Endothelial cell of umbilical vein (primary cell): ENCODE data around the gene RTN4RL1. TPM values are rescaled to one million over a fixed set of nuclear protein-coding genes. Genes with fewer than 3 reads are reported as not detected.

Experiments used
- BruUV-seq: library from RNA; stranded (reverse); fragments of 400-500 nt; replicated peaks from 2 replicates; lab custom pipeline; 2021; lab: Mats Ljungman, UMichigan
- CTCF ChIA-PET: fragments of 300-600, 350-600 bp; sonication (Branson Sonifier 250); formaldehyde crosslinking; loops from one replicate; lab custom pipeline; 2021; ENCODE audit warnings: antibody characterized with exemption, inconsistent platforms; lab: Charles Lee
- POLR2A ChIA-PET: fragments of 300-600, 350-600 bp; sonication (Branson Sonifier 250); formaldehyde crosslinking; loops from one replicate; lab custom pipeline; 2021; ENCODE audit warnings: antibody characterized with exemption, inconsistent platforms; lab: Charles Lee
- DNase-seq: peaks from one replicate; pipeline ENCODE4 v3.0.0-alpha.2; 2011; ENCODE audit warnings: low read depth, low spot score
- FAIRE-seq: peaks from 2 replicates; lab custom pipeline; 2011; peaks lifted over from hg19 to GRCh38; lab: Jason Lieb, UNC
- H2AFZ ChIP-seq: 2 replicates; pipeline ENCODE4 v1.6.0; 2012; ENCODE audit warnings: low read depth, low read length, control low read depth, inconsistent platforms
- H3K27ac ChIP-seq: 2 replicates; pipeline ENCODE4 v1.5.1; 2011; ENCODE audit warnings: low read depth, mild to moderate bottlenecking, control low read depth, low read length, moderate library complexity; ENCODE audit not compliant: insufficient read depth
- H3K27me3 ChIP-seq, 2 experiments: 2 replicates each; pipeline versions ENCODE4 v1.6.0 to v1.6.1; 2011; ENCODE audit warnings: low read length in 2 of 2, mixed read lengths in 1 of 2; ENCODE audit not compliant: control insufficient read depth in 2 of 2, insufficient read depth in 2 of 2
- H3K36me3 ChIP-seq, 2 experiments: 2 replicates in 1 of 2; 3 replicates in 1 of 2; pipeline ENCODE4 v1.5.1; 2011; ENCODE audit warnings: low read length in 2 of 2, mild to moderate bottlenecking in 1 of 2, moderate library complexity in 1 of 2; ENCODE audit not compliant: control insufficient read depth in 2 of 2, insufficient read depth in 2 of 2; ENCODE audit errors: extremely low read depth in 1 of 2
- H3K4me1 ChIP-seq: 3 replicates; pipeline ENCODE4 v1.5.1; 2011; ENCODE audit warnings: mild to moderate bottlenecking, low read length; ENCODE audit not compliant: control insufficient read depth, insufficient read depth; ENCODE audit errors: extremely low read depth
- H3K4me2 ChIP-seq: 2 replicates; pipeline ENCODE4 v1.6.1; 2011; ENCODE audit warnings: low read length, control low read depth, mixed read lengths; ENCODE audit not compliant: insufficient read depth
- H3K4me3 ChIP-seq, 3 experiments: fragments of 200-600 bp in 1 of 3; sonication (generic), shearing (Covaris generic) in 1 of 3; replicated peaks in 1 of 3; 2 replicates each; pipeline ENCODE4 v1.5.1; 2011 to 2016; ENCODE audit warnings: control low read depth in 3 of 3, low read length in 3 of 3, mild to moderate bottlenecking in 2 of 3, inconsistent platforms in 1 of 3, low read depth in 1 of 3, moderate library complexity in 1 of 3; ENCODE audit not compliant: insufficient read depth in 1 of 3
- H3K79me2 ChIP-seq: 2 replicates; pipeline ENCODE4 v1.6.0; 2012; ENCODE audit warnings: low read length, inconsistent platforms; ENCODE audit not compliant: control insufficient read depth, insufficient read depth
- H3K9ac ChIP-seq: replicated peaks from 2 replicates; pipeline ENCODE3; 2011; ENCODE audit warnings: low read length, control low read depth; ENCODE audit not compliant: insufficient read depth; ENCODE audit errors: extremely low read depth
- H3K9me1 ChIP-seq: replicated peaks from 3 replicates; pipeline ENCODE4 v1.6.0; 2011; ENCODE audit warnings: mild to moderate bottlenecking, low read length; ENCODE audit not compliant: control insufficient read depth, insufficient read depth; ENCODE audit errors: extremely low read depth
- H3K9me3 ChIP-seq: replicated peaks from 2 replicates; pipeline ENCODE4 v1.5.1; 2012; ENCODE audit warnings: low read length, inconsistent platforms; ENCODE audit not compliant: control insufficient read depth, insufficient read depth
- H4K20me1 ChIP-seq: replicated peaks from 2 replicates; pipeline ENCODE3; 2011; ENCODE audit warnings: mild to moderate bottlenecking, low read length; ENCODE audit not compliant: control insufficient read depth, insufficient read depth; ENCODE audit errors: extremely low read depth
- CTCF ChIP-seq, 2 donors: IDR thresholded peaks; 1 replicate in 1 of 2; 2 replicates in 1 of 2; pipeline ENCODE4 v1.5.1; 2011; ENCODE audit warnings: low read length in 2 of 2, mild to moderate bottlenecking in 2 of 2, moderate library complexity in 2 of 2, control low read depth in 1 of 2, inconsistent platforms in 1 of 2, low read depth in 1 of 2; ENCODE audit not compliant: insufficient read depth in 1 of 2; ENCODE audit errors: extremely low read depth in 1 of 2
- EZH2 ChIP-seq: IDR thresholded peaks from 2 replicates; pipeline ENCODE4 v1.6.1; 2012; ENCODE audit warnings: borderline replicate concordance, low read depth, mild to moderate bottlenecking, moderate library complexity, low read length, inconsistent platforms; ENCODE audit not compliant: severe bottlenecking
- GATA2 ChIP-seq: IDR thresholded peaks from 2 replicates; pipeline ENCODE4 v1.7.0; 2011; ENCODE audit warnings: low read depth, mild to moderate bottlenecking, moderate library complexity, mixed read lengths, low read length; ENCODE audit not compliant: insufficient read length, insufficient read depth
- JUN ChIP-seq: IDR thresholded peaks from 2 replicates; pipeline ENCODE4 v1.6.1; 2011; ENCODE audit warnings: borderline replicate concordance, low read depth; ENCODE audit not compliant: insufficient read length, insufficient read depth
- MYC ChIP-seq: IDR thresholded peaks from one replicate; pipeline ENCODE4 v1.6.1; 2011; ENCODE audit warnings: mild to moderate bottlenecking, low read depth, low read length
- POLR2A ChIP-seq: IDR thresholded peaks from 2 replicates; pipeline ENCODE4 v1.6.1; 2012; ENCODE audit warnings: low read depth, mild to moderate bottlenecking, control low read depth, low read length
- POLR2AphosphoS5 ChIP-seq: IDR thresholded peaks from 2 replicates; pipeline ENCODE4 v1.6.1; 2012; ENCODE audit warnings: low read depth, mild to moderate bottlenecking, control low read depth, low read length, moderate library complexity; ENCODE audit not compliant: insufficient read depth
- dilution Hi-C: fragments of 300-500 bp; cut with MboI; formaldehyde crosslinking; loops from one replicate; pipeline ENCODE4 v1.15.0; 2019; ENCODE audit warnings: low sequenced_read_pairs; ENCODE audit not compliant: extremely low pct_ligation_motif_present
- intact Hi-C: fragments of 100-400 bp; cut with micrococcal nuclease; formaldehyde crosslinking; loops from one replicate; pipeline ENCODE4 v1.10.0; 2022
- polyA plus RNA-seq, 4 experiments: library from polyadenylated mRNA; depleted of rRNA in 3 of 4; stranded (reverse) in 3 of 4; unstranded in 1 of 4; fragments of >200 nt; gene quantifications; 2 replicates each; pipeline versions ENCODE4 v1.2.1 to v1.2.3, GENCODE V29; 2011 to 2012; ENCODE audit warnings: missing spikeins in 1 of 4
- total RNA-seq: library from RNA; stranded (reverse); gene quantifications from 2 replicates; pipeline ENCODE4 v1.2.3, GENCODE V29; 2021
- TF ChIP-seq, protein P1 (sequence below): IDR thresholded peaks from 2 replicates; pipeline ENCODE4 v1.6.1; 2011; ENCODE audit not compliant: insufficient read depth, insufficient read length

Gene RTN4RL1
- total and polyA plus RNA-seq, 2 donors (not counting 3 experiments of a cell fraction or from before 2014, with no cell fraction given): 0.04 TPM; not detected in 1

- dilution Hi-C loops (no loop called here), intact Hi-C loops (no loop called here)
- no peak overlapping the region for H2AFZ ChIP-seq
- no peaks in the 10 kb centered on the region for H3K4me1 ChIP-seq
- TF ChIP-seq POLR2AphosphoS5 (no peak), CTCF (IDR thresholded peaks at IDR 0.05; ENCODE audit: extremely low read depth in 1 of 2, insufficient read depth in 1 of 2, low read depth in 1 of 2, low read length in 2 of 2) (no peak), JUN (no peak), POLR2A (no peak), MYC (no peak), GATA2 (no peak), EZH2 (no peak)
- TF ChIP-seq, protein P1, sequence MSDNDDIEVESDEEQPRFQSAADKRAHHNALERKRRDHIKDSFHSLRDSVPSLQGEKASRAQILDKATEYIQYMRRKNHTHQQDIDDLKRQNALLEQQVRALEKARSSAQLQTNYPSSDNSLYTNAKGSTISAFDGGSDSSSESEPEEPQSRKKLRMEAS: no peak
- FAIRE-seq (peak; percentile 79), DNase-seq (peak; percentile 91)
- H3K9me1 ChIP-seq: no peaks in the 10 kb centered on the region
- no peak overlapping the region for H3K4me3 ChIP-seq
- no peak overlapping the region for H3K9ac ChIP-seq
- BruUV-seq: no TSS peak
- CTCF ChIA-PET: interaction anchor here (0.6 to 1.8 kb wide), 3 partner anchors 105 to 193 kb away, joined by 3 to 8 read pairs (median 6); no protein-coding TSS in a partner anchor
- POLR2A ChIA-PET: interaction anchor here (0.5 to 0.6 kb wide), 2 partner anchors 109 to 222 kb away, joined by 3 to 4 read pairs; no protein-coding TSS in a partner anchor
- no peaks in the 10 kb centered on the region for H4K20me1 ChIP-seq
- peaks cover 7 to 11% of the 10 kb centered on the region in 2 experiments for H3K27me3 ChIP-seq
- H3K27ac ChIP-seq: no peak overlapping the region
- no peaks in the 10 kb centered on the region for H3K36me3 ChIP-seq
- no peak overlapping the region for H3K4me2 ChIP-seq
- no peaks in the 10 kb centered on the region for H3K79me2 ChIP-seq
- no peaks in the 10 kb centered on the region for H3K9me3 ChIP-seq
Measured at GRCh38 chr17:1914661-1915083, 110.5 kb downstream of the RTN4RL1 start.
